Measurements from ENCODE around the gene TXNIP. TPM values are rescaled to one million over a fixed set of nuclear protein-coding genes. Genes with fewer than 3 reads are reported as not detected.
A peak's percentile ranks its signal among the peaks of the same experiment; 100 is the strongest.

TXNIP gene
- total and polyA plus RNA-seq, 9 donors: 251 to 411 (median 299) TPM

DNA sequence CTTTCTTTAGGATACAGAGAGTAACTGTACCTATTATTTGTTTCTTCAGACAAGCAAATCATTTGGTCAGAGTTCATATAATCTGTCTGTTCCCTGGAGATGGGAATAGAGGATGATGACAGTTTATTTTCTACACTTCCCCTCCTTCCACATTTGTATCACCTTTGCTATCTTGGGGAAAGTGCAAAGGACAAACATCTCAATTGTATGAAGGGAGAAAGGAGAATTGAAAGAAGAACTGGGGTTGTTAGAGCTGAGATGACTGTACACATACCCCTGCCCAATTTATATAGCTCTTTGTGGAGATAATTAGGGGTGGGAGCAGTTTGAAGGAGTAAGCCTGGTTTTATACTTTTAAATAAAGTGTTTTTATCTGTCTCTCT lies 17.9 kb downstream of the TXNIP start:
- DNase-seq: no peak
- Histone ChIP-seq H3K9me3 (replicated peaks; ENCODE audit: control insufficient read depth, low read depth, low read length) (no peaks in the 10 kb centered on the region), H3K4me1 (ENCODE audit: control insufficient read depth, insufficient read depth, low read length) (peaks cover 65% of the 10 kb centered on the region), H3K4me3 (ENCODE audit: low read length) (no peak overlapping the region), H3K27me3 (ENCODE audit: control insufficient read depth, insufficient read depth, low read length) (no peaks in the 10 kb centered on the region), H3K27ac (ENCODE audit: low read length) (peak overlapping the region; percentile 100), H3K36me3 (ENCODE audit: control insufficient read depth, insufficient read depth, low read length) (peaks cover 5% of the 10 kb centered on the region)

DNA sequence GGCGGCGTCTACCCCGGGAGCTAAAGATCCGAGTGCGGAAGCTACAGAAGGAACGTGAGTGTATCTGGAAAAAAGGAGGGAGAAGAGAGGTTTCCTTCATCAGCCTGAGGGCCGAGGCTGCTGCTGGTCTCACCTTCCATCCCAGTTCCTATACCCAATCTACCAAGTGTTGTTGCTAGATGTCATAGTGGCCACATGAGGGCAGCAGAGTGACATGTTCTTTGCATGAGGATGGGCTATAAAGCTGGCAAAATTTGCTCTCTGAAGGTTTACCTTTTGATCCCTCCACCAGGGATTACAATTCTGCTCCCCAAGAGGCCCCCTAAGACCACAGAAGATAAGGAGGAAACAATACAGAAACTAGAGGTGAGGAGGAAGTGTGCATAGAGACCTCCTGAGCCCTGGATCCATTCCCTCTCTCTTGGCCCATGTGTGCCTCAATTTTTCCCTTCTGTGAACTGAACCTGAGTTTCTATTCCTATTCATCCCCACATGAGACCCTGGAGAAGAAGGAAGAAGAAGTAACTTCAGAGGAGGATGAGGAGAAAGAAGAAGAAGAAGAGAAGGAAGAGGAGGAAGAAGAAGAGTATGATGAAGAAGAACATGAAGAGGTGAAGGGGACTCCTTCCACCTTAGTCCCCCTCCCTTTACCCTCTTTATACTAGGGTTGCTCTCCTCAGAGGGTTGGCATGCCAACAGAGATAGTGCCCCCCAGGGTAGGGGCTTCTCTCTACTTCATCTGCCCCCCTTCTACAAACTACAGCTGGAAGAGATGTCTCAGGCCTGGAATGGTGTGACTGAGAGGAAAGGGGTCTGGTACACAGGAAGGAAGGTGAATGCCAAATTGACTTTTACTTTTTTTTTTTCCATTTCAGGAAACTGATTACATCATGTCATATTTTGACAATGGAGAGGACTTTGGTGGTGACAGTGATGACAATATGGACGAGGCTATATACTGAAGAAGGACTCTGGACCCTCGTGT lies 18.6 kb downstream of the TXNIP start:
- peak overlapping the region; percentile 100 for H3K27ac ChIP-seq (ENCODE audit: low read length)
- H3K9me3 ChIP-seq (replicated peaks; ENCODE audit: control insufficient read depth, low read depth, low read length): no peaks in the 10 kb centered on the region
- DNase-seq: peak; percentile 93
- peaks cover 5% of the 10 kb centered on the region for H3K36me3 ChIP-seq (ENCODE audit: control insufficient read depth, insufficient read depth, low read length)
- H3K27me3 ChIP-seq (ENCODE audit: control insufficient read depth, insufficient read depth, low read length): no peaks in the 10 kb centered on the region
- H3K4me1 ChIP-seq (ENCODE audit: control insufficient read depth, insufficient read depth, low read length): peaks cover 58% of the 10 kb centered on the region
- WGBS (ENCODE audit: insufficient coverage): no CpG with 5 or more reads among the region's 9 CpGs
- H3K4me3 ChIP-seq (ENCODE audit: low read length): no peak overlapping the region

DNA sequence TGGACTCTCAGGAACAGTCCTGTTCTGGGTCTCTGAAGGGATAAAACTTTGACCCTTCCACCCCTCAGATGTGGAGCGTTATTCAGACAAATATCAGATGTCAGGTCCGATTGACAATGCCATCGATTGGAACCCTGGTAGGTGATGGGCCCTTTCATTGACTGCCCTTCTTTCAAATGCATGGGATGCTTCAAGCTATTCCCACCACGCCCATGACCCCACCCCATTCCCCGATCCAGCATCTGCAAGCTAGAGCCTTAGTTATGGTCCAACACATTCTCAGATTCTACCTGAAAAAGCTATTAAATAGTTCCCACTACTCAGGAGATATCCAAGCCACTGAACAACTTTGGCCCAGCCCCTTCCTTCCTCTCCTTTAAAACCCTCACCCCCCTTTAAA lies 19.4 kb downstream of the TXNIP start:
- Histone ChIP-seq H3K9me3 (replicated peaks; ENCODE audit: control insufficient read depth, low read depth, low read length) (no peaks in the 10 kb centered on the region), H3K27me3 (ENCODE audit: control insufficient read depth, insufficient read depth, low read length) (no peaks in the 10 kb centered on the region), H3K4me3 (ENCODE audit: low read length) (no peak overlapping the region), H3K36me3 (ENCODE audit: control insufficient read depth, insufficient read depth, low read length) (peaks cover 5% of the 10 kb centered on the region), H3K27ac (ENCODE audit: low read length) (no peak overlapping the region), H3K4me1 (ENCODE audit: control insufficient read depth, insufficient read depth, low read length) (peaks cover 51% of the 10 kb centered on the region)
- no peak for DNase-seq
- WGBS (ENCODE audit: insufficient coverage): 70% methylated on average over 5 of the region's 5 CpGs

DNA sequence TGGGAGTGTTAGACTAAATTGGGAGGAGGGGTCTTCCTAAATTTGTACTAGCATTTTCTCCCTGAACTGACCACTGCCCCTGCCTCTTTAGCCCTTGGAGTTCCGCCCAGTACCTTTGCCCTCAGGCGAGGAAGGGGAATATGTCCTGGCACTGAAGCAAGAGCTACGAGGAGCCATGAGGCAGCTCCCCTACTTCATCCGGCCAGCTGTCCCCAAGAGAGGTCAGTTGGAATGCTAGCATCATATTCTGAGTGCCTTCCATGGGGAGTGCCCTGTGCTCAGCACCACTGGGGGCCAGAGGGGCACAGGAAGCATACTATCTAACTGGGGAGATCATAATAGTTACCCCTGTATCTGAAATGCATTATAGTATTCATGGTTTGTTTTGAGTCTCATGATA lies 21.2 kb downstream of the TXNIP start:
- WGBS (ENCODE audit: insufficient coverage): 20% methylated on average over 1 of the region's 4 CpGs
- peaks cover 5% of the 10 kb centered on the region for H3K36me3 ChIP-seq (ENCODE audit: control insufficient read depth, insufficient read depth, low read length)
- no peaks in the 10 kb centered on the region for H3K27me3 ChIP-seq (ENCODE audit: control insufficient read depth, insufficient read depth, low read length)
- H3K9me3 ChIP-seq (replicated peaks; ENCODE audit: control insufficient read depth, low read depth, low read length): no peaks in the 10 kb centered on the region
- peak overlapping the region; percentile 65 for H3K27ac ChIP-seq (ENCODE audit: low read length)
- no peak overlapping the region for H3K4me3 ChIP-seq (ENCODE audit: low read length)
- peaks cover 35% of the 10 kb centered on the region for H3K4me1 ChIP-seq (ENCODE audit: control insufficient read depth, insufficient read depth, low read length)
- DNase-seq: peak; percentile 39

DNA sequence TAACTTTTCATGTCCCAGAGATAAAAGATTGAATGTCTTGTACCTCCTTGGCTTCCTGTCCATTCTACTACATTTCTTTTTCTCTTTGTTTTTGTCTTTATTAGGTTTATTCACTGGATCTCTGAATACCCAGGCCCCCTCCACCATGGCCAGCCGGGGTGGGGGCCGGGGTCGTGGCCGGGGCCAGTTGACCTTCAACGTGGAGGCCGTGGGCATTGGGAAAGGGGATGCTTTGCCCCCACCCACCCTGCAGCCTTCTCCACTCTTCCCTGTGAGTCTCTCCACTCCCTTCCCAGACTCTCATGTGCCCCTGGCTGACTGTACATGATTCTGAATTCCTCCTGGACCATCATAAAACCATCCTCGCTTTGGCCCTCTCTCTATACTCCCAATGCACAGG lies 21.7 kb downstream of the TXNIP start:
- Histone ChIP-seq H3K4me3 (ENCODE audit: low read length) (no peak overlapping the region), H3K27me3 (ENCODE audit: control insufficient read depth, insufficient read depth, low read length) (no peaks in the 10 kb centered on the region), H3K9me3 (replicated peaks; ENCODE audit: control insufficient read depth, low read depth, low read length) (no peaks in the 10 kb centered on the region), H3K36me3 (ENCODE audit: control insufficient read depth, insufficient read depth, low read length) (peaks cover 5% of the 10 kb centered on the region), H3K4me1 (ENCODE audit: control insufficient read depth, insufficient read depth, low read length) (peaks cover 30% of the 10 kb centered on the region), H3K27ac (ENCODE audit: low read length) (peak overlapping the region; percentile 65)
- DNase-seq: no peak
- 75% methylated on average over 2 of the region's 7 CpGs for WGBS (ENCODE audit: insufficient coverage)

DNA sequence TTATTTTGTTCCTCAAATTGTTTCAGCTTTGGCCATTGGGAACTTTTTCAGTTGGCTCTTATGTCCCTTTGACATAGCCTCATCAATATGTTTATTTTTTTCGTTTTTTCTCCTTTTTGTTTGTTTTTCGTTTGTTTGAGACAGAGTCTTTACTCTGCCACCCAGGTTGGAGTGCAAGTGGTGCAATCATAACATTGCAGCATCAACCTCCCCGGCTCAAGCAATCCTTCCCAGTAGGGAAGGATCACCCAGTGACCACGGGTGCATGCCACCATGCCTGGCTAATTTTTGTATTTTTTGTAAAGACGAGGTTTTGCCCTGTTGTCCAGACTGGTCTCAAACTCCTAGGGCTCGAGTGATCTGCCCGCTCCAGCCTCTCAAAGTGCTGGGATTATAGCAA lies 23.8 kb downstream of the TXNIP start:
- no peak overlapping the region for H3K4me3 ChIP-seq (ENCODE audit: low read length)
- H3K27ac ChIP-seq (ENCODE audit: low read length): no peak overlapping the region
- 92% methylated on average over 2 of the region's 7 CpGs for WGBS (ENCODE audit: insufficient coverage)
- H3K4me1 ChIP-seq (ENCODE audit: control insufficient read depth, insufficient read depth, low read length): peaks cover 10% of the 10 kb centered on the region
- H3K27me3 ChIP-seq (ENCODE audit: control insufficient read depth, insufficient read depth, low read length): no peaks in the 10 kb centered on the region
- peaks cover 4% of the 10 kb centered on the region for H3K36me3 ChIP-seq (ENCODE audit: control insufficient read depth, insufficient read depth, low read length)
- H3K9me3 ChIP-seq (replicated peaks; ENCODE audit: control insufficient read depth, low read depth, low read length): peaks cover under 1% of the 10 kb centered on the region
- no peak for DNase-seq

DNA sequence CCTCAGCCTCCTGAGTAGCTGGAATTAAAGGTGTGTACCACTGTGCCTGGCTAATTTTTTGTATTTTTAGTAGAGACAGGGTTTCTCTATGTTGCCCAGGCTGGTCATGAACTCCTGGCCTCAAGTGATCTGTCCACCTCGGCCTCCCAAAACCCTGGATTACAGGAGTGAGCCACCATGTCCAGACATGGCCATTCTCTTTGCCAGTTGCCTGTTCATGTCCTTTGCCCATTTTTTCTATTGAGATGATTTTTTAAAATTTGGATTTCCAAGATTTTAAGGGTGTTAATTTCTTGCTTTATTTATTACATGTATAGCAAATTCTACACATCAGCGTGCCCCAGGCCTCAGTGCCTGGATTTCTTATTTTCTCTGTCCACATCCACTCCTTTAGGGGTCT lies 29.1 kb downstream of the TXNIP start:
- Histone ChIP-seq H3K27ac (ENCODE audit: low read length) (no peak overlapping the region), H3K4me1 (ENCODE audit: control insufficient read depth, insufficient read depth, low read length) (peaks cover 18% of the 10 kb centered on the region), H3K9me3 (replicated peaks; ENCODE audit: control insufficient read depth, low read depth, low read length) (peaks cover 7% of the 10 kb centered on the region), H3K36me3 (ENCODE audit: control insufficient read depth, insufficient read depth, low read length) (no peaks in the 10 kb centered on the region), H3K4me3 (ENCODE audit: low read length) (no peak overlapping the region), H3K27me3 (ENCODE audit: control insufficient read depth, insufficient read depth, low read length) (peaks cover under 1% of the 10 kb centered on the region)
- 83% methylated on average over 1 of the region's 2 CpGs for WGBS (ENCODE audit: insufficient coverage)
- no peak for DNase-seq

DNA sequence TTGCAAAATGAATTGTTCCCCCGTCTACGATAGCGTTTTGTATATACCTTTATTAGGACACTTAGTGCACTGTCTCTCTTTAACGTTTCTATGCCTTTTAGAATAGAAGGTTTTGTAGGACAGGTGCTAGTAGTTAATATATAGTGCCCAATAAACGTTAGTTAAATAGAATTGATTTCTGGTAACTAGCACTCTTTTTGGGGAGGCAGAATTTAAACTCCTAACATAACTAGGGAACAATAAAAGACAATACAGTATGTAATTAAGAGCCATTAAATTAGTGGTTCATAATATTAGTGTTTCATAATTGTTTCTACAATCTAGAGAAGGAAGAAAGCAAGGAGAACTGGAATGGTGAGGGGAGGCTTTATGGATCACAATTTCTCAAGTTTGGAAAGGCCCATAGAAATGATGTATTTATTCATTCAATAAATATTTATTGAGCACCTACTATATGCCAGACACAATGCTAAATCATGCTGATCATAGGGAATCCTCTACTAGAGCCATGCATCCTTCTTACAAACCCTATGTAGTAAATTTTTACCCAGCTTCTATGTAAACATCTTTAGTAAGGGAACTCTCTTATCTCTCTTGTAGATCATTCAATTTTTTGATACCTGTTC lies 31.1 kb downstream of the TXNIP start:
- H3K27ac ChIP-seq (ENCODE audit: low read length): peak overlapping the region; percentile 91
- WGBS (ENCODE audit: insufficient coverage): no CpG with 5 or more reads among the region's 5 CpGs
- peaks cover 7% of the 10 kb centered on the region for H3K9me3 ChIP-seq (replicated peaks; ENCODE audit: control insufficient read depth, low read depth, low read length)
- peaks cover 8% of the 10 kb centered on the region for H3K27me3 ChIP-seq (ENCODE audit: control insufficient read depth, insufficient read depth, low read length)
- no peak for DNase-seq
- H3K4me3 ChIP-seq (ENCODE audit: low read length): peak overlapping the region; percentile 61
- H3K4me1 ChIP-seq (ENCODE audit: control insufficient read depth, insufficient read depth, low read length): peaks cover 35% of the 10 kb centered on the region
- H3K36me3 ChIP-seq (ENCODE audit: control insufficient read depth, insufficient read depth, low read length): no peaks in the 10 kb centered on the region

DNA sequence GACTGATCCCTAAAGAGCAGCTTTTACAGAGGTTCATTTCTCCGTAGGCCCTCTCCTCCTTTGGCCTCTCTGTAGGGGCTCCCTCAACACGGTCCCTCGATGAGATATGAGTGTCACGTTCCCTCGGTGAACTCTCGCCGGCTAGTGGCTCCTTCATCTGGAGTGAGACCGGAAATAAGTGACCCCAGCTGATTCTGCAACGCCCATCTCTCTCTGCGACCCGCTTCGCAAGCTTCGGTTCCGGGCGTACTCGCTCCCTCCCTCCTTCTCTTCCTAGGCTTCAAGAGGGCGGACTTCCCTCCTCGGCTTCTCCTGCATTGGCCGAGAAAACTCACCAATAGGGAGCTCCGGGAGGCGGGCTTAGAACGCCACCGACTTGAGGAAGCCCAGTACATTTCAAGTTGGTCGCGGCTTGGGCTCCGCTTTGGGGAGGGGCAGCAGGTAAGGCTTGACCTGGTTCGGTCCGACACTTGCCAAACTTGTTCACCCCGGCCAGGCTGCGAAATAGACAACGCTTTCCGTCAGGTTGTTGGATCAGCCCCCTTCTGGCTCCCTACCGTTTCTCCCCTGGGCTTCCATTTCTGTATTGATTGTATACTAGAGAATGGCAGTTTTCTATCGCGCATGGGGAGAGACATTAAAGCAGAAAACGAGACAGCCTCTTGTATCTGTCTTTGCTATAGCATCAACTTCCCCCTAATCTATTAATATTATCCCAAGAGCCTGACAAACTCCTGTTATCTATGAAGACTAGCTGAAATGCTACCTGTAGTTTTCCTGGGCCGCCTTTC lies 31.9 kb downstream of the TXNIP start, which contains the start of the genes ANKRD34A and POLR3GL:
Gene ANKRD34A (minus strand): TSS at position 248 of the 791 bp plus-strand sequence. CDS start 2,816 bp downstream, outside the sequence.
Gene POLR3GL (plus strand): TSS at position 363 of the 791 bp plus-strand sequence. CDS start 10,176 bp downstream, outside the sequence.
- WGBS (ENCODE audit: insufficient coverage): 0% methylated on average over 22 of the region's 37 CpGs
- Histone ChIP-seq H3K4me3 (ENCODE audit: low read length) (peak within 1 kb of the TSS; percentile 61), H3K27me3 (ENCODE audit: control insufficient read depth, insufficient read depth, low read length) (peaks cover 8% of the 10 kb centered on the region), H3K4me1 (ENCODE audit: control insufficient read depth, insufficient read depth, low read length) (peaks cover 40% of the 10 kb centered on the region), H3K27ac (ENCODE audit: low read length) (peak within 1 kb of the TSS; percentile 91), H3K36me3 (ENCODE audit: control insufficient read depth, insufficient read depth, low read length) (no peaks in the 10 kb centered on the region), H3K9me3 (replicated peaks; ENCODE audit: control insufficient read depth, low read depth, low read length) (peaks cover 7% of the 10 kb centered on the region)
- DNase-seq: peak; percentile 99

All from muscle of leg (tissue), 11 donors.